Colonic mucosa (tissue), 4 donors: ENCODE results near the gene HIRA. TPM values are rescaled to one million over a fixed set of nuclear protein-coding genes. Genes with fewer than 3 reads are reported as not detected.

ENCODE experiments used
- DNase-seq: peaks from one replicate; pipeline ENCODE4 v3.0.0-alpha.2; 2020
- H3K27ac ChIP-seq: fragments of 200-600 bp; one replicate; pipeline ENCODE4 v1.8.0; 2021
- H3K27me3 ChIP-seq: fragments of 200-600 bp; one replicate; pipeline ENCODE4 v1.8.0; 2021
- H3K36me3 ChIP-seq: fragments of 200-600 bp; one replicate; pipeline ENCODE4 v1.8.0; 2021
- H3K4me1 ChIP-seq: fragments of 200-600 bp; one replicate; pipeline ENCODE4 v1.8.0; 2021; ENCODE audit warnings: mild to moderate bottlenecking
- H3K4me3 ChIP-seq: fragments of 200-600 bp; one replicate; pipeline ENCODE4 v1.8.0; 2021
- H3K9ac ChIP-seq, 2 donors: one replicate each; pipeline ENCODE4 v1.7.0; 2013; ENCODE audit warnings: control low read depth in 2 of 2, low read depth in 2 of 2, low read length in 2 of 2
- H3K9me3 ChIP-seq: fragments of 200-600 bp; one replicate; pipeline ENCODE4 v1.8.0; 2021
- intact Hi-C: fragments of 100-400 bp; cut with DNase I; formaldehyde crosslinking; loops from one replicate; pipeline ENCODE4 v1.14.1; 2022
- total RNA-seq, 2 donors: library from RNA; stranded (reverse); fragmentation: NEBNext Ultra II Directional in 1 of 2; extraction: Animal tissue kit (Norgen Biotek cat#: 25700) in 1 of 2; gene quantifications; one replicate each; pipeline ENCODE4 v1.2.1, GENCODE V29; 2021
- TF ChIP-seq, protein P1 (sequence below): fragments of 200-600 bp; IDR thresholded peaks from one replicate; pipeline ENCODE4 v1.8.0; 2022; ENCODE audit warnings: antibody characterized with exemption, mild to moderate bottlenecking
- donor health status: healthy.
- donor health status: DM: no; HTN: no; CAD: no.
- donor health status: DM: no; HTN: no; CAD: no.

The HIRA gene
- total RNA-seq, 2 donors from 2014 or later, result 22.3 to 41.5 TPM

DNA sequence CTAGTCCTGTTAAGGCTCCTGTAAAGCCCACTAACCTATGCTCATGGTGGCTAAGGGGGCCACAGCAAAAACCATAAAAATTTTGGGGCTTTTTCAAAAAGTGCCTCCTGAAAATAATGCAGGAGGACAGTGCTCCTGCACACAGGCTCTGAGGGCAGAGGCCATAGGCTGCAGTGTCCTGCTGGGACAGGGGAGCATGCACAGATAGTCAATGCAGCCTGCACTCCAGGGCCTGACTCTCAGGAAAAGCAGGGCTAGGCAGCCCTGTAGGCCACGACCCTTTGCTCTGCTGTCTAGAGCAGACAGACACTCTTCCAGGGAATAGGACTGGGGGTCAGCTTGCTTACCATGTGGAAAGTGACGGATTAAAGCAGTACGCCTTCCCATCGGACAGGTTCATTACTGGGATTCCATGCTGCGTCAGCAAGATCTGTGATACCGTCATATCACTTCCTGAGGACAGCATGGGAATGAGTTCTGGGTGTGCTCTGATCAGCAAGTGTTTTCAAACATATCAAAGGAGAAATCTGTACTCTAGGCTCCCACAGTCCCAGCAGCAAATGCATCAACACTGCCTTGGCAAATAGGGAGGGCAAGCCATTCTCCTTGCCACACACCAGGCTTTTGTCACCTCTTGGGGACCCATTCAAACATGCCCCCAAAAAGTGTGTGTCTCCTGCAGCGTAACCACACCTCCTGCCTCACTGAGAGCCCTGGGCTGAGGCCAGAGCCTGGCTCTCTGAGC is 75.9 kb downstream of the HIRA start:
- no peak for DNase-seq
- TF ChIP-seq, protein P1, sequence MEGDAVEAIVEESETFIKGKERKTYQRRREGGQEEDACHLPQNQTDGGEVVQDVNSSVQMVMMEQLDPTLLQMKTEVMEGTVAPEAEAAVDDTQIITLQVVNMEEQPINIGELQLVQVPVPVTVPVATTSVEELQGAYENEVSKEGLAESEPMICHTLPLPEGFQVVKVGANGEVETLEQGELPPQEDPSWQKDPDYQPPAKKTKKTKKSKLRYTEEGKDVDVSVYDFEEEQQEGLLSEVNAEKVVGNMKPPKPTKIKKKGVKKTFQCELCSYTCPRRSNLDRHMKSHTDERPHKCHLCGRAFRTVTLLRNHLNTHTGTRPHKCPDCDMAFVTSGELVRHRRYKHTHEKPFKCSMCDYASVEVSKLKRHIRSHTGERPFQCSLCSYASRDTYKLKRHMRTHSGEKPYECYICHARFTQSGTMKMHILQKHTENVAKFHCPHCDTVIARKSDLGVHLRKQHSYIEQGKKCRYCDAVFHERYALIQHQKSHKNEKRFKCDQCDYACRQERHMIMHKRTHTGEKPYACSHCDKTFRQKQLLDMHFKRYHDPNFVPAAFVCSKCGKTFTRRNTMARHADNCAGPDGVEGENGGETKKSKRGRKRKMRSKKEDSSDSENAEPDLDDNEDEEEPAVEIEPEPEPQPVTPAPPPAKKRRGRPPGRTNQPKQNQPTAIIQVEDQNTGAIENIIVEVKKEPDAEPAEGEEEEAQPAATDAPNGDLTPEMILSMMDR, result no peak
- H3K4me3 ChIP-seq, result no peak overlapping the region
- no peaks in the 10 kb centered on the region for H3K27me3 ChIP-seq
- no peaks in the 10 kb centered on the region for H3K9me3 ChIP-seq
- H3K4me1 ChIP-seq, result no peaks in the 10 kb centered on the region
- H3K36me3 ChIP-seq, result peaks cover 9% of the 10 kb centered on the region
- intact Hi-C loops, result no loop called here
- no peak overlapping the region for H3K27ac ChIP-seq
- H3K9ac ChIP-seq, result no peak overlapping the region

DNA sequence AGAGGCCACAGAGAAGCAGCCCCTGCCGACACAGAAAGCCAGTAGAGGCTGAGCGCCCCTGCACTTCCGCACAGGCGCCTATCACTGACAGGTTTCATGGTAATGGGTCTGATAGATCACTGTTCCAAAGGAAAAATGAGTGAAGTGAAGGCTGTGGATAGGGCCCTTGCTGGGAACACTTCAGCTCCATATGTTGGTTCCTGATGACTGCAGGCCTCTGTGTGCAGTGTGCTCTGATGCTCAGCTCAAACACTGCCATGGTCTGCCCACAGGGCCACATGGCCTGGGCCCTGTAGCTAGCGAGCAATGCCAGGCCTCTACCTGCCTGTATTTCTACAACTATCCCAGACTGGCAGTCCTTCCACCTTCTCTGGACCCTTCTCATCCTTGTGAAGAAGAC is 77.3 kb downstream of the HIRA start:
- TF ChIP-seq, protein P1, result no peak
- Histone ChIP-seq H3K9me3 (no peaks in the 10 kb centered on the region), H3K27me3 (no peaks in the 10 kb centered on the region), H3K27ac (no peak overlapping the region), H3K4me1 (no peaks in the 10 kb centered on the region), H3K36me3 (peaks cover 15% of the 10 kb centered on the region), H3K4me3 (no peak overlapping the region), H3K9ac (no peak overlapping the region)
- DNase-seq, result no peak
- intact Hi-C loops, result loop anchor here (5.0 kb wide), 1 partner anchor 52 kb away; no protein-coding TSS in a partner anchor

GRCh38 chr22:19353363-19354131 is 78.0 kb downstream of the HIRA start:
- Histone ChIP-seq H3K27ac (no peak overlapping the region), H3K4me1 (no peaks in the 10 kb centered on the region), H3K9ac (no peak overlapping the region), H3K36me3 (peaks cover 9% of the 10 kb centered on the region), H3K27me3 (no peaks in the 10 kb centered on the region), H3K9me3 (no peaks in the 10 kb centered on the region), H3K4me3 (no peak overlapping the region)
- intact Hi-C loops, result loop anchor here (5.0 kb wide), 1 partner anchor 51 kb away; no protein-coding TSS in a partner anchor
- no peak for DNase-seq
- TF ChIP-seq, protein P1, result no peak

GRCh38 chr22:19352766-19353165 is 78.8 kb downstream of the HIRA start:
- Histone ChIP-seq H3K9ac (no peak overlapping the region), H3K36me3 (peaks cover 9% of the 10 kb centered on the region), H3K9me3 (no peaks in the 10 kb centered on the region), H3K27ac (no peak overlapping the region), H3K4me3 (no peak overlapping the region), H3K4me1 (no peaks in the 10 kb centered on the region), H3K27me3 (no peaks in the 10 kb centered on the region)
- no peak for DNase-seq
- intact Hi-C loops, result loop anchor here (5.0 kb wide), 1 partner anchor 50 kb away; no protein-coding TSS in a partner anchor
- TF ChIP-seq, protein P1, result no peak

DNA sequence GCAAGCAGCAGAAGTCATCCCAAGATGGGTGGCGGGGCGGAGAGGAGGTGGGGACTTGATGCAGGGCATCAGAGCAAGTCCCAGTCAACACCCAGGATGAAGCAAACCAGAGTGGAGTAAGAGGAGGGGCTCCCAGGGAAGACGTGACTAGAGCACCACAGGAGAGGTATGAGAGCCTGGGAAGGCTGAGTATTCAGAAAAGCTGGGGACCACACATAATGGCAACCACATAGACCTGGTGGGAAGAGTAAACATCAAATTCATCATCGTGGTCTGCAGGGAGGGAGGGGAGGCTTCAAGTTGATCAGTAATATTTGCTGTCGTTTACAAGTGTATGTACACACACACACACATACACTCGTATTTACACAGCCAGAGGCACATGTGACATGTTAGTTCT is 79.3 kb downstream of the HIRA start:
- no peaks in the 10 kb centered on the region for H3K27me3 ChIP-seq
- intact Hi-C loops, result loop anchor here (5.0 kb wide), 1 partner anchor 50 kb away; no protein-coding TSS in a partner anchor
- H3K9ac ChIP-seq, result no peak overlapping the region

More for the DNA sequence above, 79.3 kb downstream of the HIRA start:
- no peak for DNase-seq
- TF ChIP-seq, protein P1, result no peak
- no peak overlapping the region for H3K4me3 ChIP-seq
- peaks cover 9% of the 10 kb centered on the region for H3K36me3 ChIP-seq
- no peaks in the 10 kb centered on the region for H3K4me1 ChIP-seq
- no peaks in the 10 kb centered on the region for H3K9me3 ChIP-seq
- H3K27ac ChIP-seq, result no peak overlapping the region
